ENCODE results near the gene ZNF524. TPM values are rescaled to one million over a fixed set of nuclear protein-coding genes. Genes with fewer than 3 reads are reported as not detected.

The ZNF524 gene
- total and polyA plus RNA-seq, 9 of the 15 experiments (the other 6 are each of a cell fraction or from before 2014, with no cell fraction given), result 0.08 to 15.6 (median 2.9) TPM

GRCh38 chr19:55580628-55581144, 19.4 kb upstream of the ZNF524 start, which contains the start of gene ZNF579 (continued):
- TF ChIP-seq SIN3A (IDR thresholded peaks at IDR 0.05; ENCODE audit: borderline replicate concordance in 2 of 2, control insufficient read depth in 1 of 2, low read depth in 2 of 2, low read length in 2 of 2) (peak in 1 of 2 experiments; percentile 68; a peak in 1 of 4 replicates), ZBTB8A (IDR thresholded peaks at IDR 0.05; ENCODE audit: partially characterized antibody) (no peak), SAFB2 (IDR thresholded peaks at IDR 0.05; ENCODE audit: borderline replicate concordance, low read depth, low read length, severe bottlenecking) (no peak), NFE2L1 (tag; IDR thresholded peaks at IDR 0.05; ENCODE audit: borderline replicate concordance, low read depth) (no peak), TBL1XR1 (IDR thresholded peaks at IDR 0.05; ENCODE audit: low read length in 2 of 2) (no peak), CHD4 (IDR thresholded peaks at IDR 0.05; ENCODE audit: insufficient read depth, insufficient replicate concordance, low read depth, low read length, poor library complexity, severe bottlenecking) (no peak), SREBF2 (CRISPR knock-in tag; IDR thresholded peaks at IDR 0.05) (no peak), NR2C2 (CRISPR knock-in tag; IDR thresholded peaks at IDR 0.05) (no peak), NR2C2 (tag; IDR thresholded peaks at IDR 0.05) (0 out of 2 replicates have a peak, but pooled peaks have one; percentile 54), ZNF551 (CRISPR knock-in tag; IDR thresholded peaks at IDR 0.05) (no peak), ZFP36 (IDR thresholded peaks at IDR 0.05; ENCODE audit: low read depth, low read length, partially characterized antibody) (no peak), POLR2AphosphoS2 (IDR thresholded peaks at IDR 0.05; ENCODE audit: low read length) (no peak), HDAC6 (IDR thresholded peaks at IDR 0.05; ENCODE audit: low read depth, low read length) (no peak), ZNF512 (tag; IDR thresholded peaks at IDR 0.05) (no peak), BRCA1 (IDR thresholded peaks at IDR 0.05) (no peak), BRCA1 (CRISPR knock-in tag; IDR thresholded peaks at IDR 0.05) (no peak), TAF7 (tag; IDR thresholded peaks at IDR 0.05) (no peak), ZC3H11A (IDR thresholded peaks at IDR 0.05; ENCODE audit: low read depth, low read length) (no peak), HOMEZ (CRISPR knock-in tag; IDR thresholded peaks at IDR 0.05) (no peak), ZKSCAN3 (CRISPR knock-in tag; IDR thresholded peaks at IDR 0.05) (no peak), CTCF (IDR thresholded peaks at IDR 0.05 in 2 of 3, conservative IDR thresholded peaks at IDR 0.05 in 1 of 3; ENCODE audit: insufficient read depth in 2 of 3, low read depth in 1 of 3, low read length in 3 of 3) (no peak), ZNF644 (tag; IDR thresholded peaks at IDR 0.05; ENCODE audit: low read depth) (no peak), TCFL5 (CRISPR knock-in tag; conservative IDR thresholded peaks at IDR 0.05) (no peak), PURB (CRISPR knock-in tag; IDR thresholded peaks at IDR 0.05; ENCODE audit: low read depth) (no peak)
